GM23338 (cell line): ENCODE data around the gene MXRA8. TPM values are rescaled to one million over a fixed set of nuclear protein-coding genes. Genes with fewer than 3 reads are reported as not detected.

Source experiments
- ATAC-seq: fragments of 200-7000 bp; cut with Tn5 transposase; 3 replicates; pipeline ENCODE4 v1.9.1; 2020
- DNase-seq: peaks from one replicate; pipeline ENCODE4 v3.0.0-alpha.2; 2015; ENCODE audit warnings: low spot score
- H2AFZ ChIP-seq: fragments of 200-600 bp; sonication (generic); 2 replicates; pipeline ENCODE4 v1.8.0; 2016; ENCODE audit warnings: antibody characterized with exemption, mild to moderate bottlenecking, moderate library complexity
- H3F3A ChIP-seq: fragments of 200-600 bp; sonication (generic); replicated peaks from 2 replicates; pipeline ENCODE4 v1.8.0; 2017; ENCODE audit warnings: antibody characterized with exemption, mixed run types, low read depth
- H3K27ac ChIP-seq: fragments of 200-600 bp; sonication (generic); 2 replicates; pipeline ENCODE4 v1.6.1; 2016; ENCODE audit warnings: low read depth
- H3K27me3 ChIP-seq: fragments of 200-600 bp; sonication (generic); 2 replicates; pipeline ENCODE4 v1.8.0; 2016; ENCODE audit warnings: mild to moderate bottlenecking, mixed run types, moderate library complexity; ENCODE audit not compliant: insufficient read depth
- H3K36me3 ChIP-seq: fragments of 200-600 bp; sonication (generic); 2 replicates; pipeline ENCODE4 v1.8.0; 2016; ENCODE audit warnings: mild to moderate bottlenecking; ENCODE audit not compliant: insufficient read depth
- H3K4me1 ChIP-seq: fragments of 200-600 bp; sonication (generic); 2 replicates; pipeline ENCODE4 v1.8.0; 2016; ENCODE audit warnings: mild to moderate bottlenecking, moderate library complexity; ENCODE audit not compliant: insufficient read depth
- H3K4me2 ChIP-seq: fragments of 200-600 bp; sonication (generic); 2 replicates; pipeline ENCODE4 v1.7.1; 2017; ENCODE audit warnings: mixed run types
- H3K4me3 ChIP-seq: fragments of 200-600 bp; sonication (generic); 2 replicates; pipeline ENCODE4 v1.6.1; 2016; ENCODE audit warnings: mixed run types
- H3K79me2 ChIP-seq: fragments of 200-600 bp; sonication (generic); replicated peaks from 2 replicates; pipeline ENCODE4 v1.8.0; 2017; ENCODE audit warnings: mild to moderate bottlenecking; ENCODE audit not compliant: insufficient read depth
- H3K9me2 ChIP-seq: fragments of 200-600 bp; sonication (generic); 2 replicates; pipeline ENCODE4 v1.8.0; 2017; ENCODE audit not compliant: insufficient read depth
- H4K20me1 ChIP-seq: fragments of 200-600 bp; sonication (generic); replicated peaks from 2 replicates; pipeline ENCODE4 v1.8.0; 2017; ENCODE audit warnings: mild to moderate bottlenecking; ENCODE audit not compliant: insufficient read depth
- H3K27ac Mint-ChIP-seq: 2 replicates; pipeline ENCODE4 v1.8.0; 2020; ENCODE audit warnings: inconsistent platforms, mild to moderate bottlenecking, moderate library complexity, mixed read lengths
- H3K27me3 Mint-ChIP-seq: 3 replicates; pipeline ENCODE4 v1.8.0; 2022; ENCODE audit warnings: low read depth, mild to moderate bottlenecking, moderate library complexity, mixed read lengths, inconsistent platforms; ENCODE audit not compliant: insufficient read depth, poor library complexity
- H3K36me3 Mint-ChIP-seq: 3 replicates; pipeline ENCODE4 v1.8.0; 2021; ENCODE audit warnings: low read depth, mild to moderate bottlenecking, inconsistent platforms, moderate library complexity, mixed read lengths
- H3K4me1 Mint-ChIP-seq: 3 replicates; pipeline ENCODE4 v1.8.0; 2020; ENCODE audit warnings: mild to moderate bottlenecking, inconsistent platforms, mixed read lengths
- H3K4me3 Mint-ChIP-seq: 3 replicates; pipeline ENCODE4 v1.8.0; 2021; ENCODE audit warnings: moderate library complexity, mild to moderate bottlenecking, inconsistent platforms, mixed read lengths
- H3K9me3 Mint-ChIP-seq: 3 replicates; pipeline ENCODE4 v1.8.0; 2020; ENCODE audit warnings: moderate library complexity, mild to moderate bottlenecking, inconsistent platforms, mixed read lengths
- POLR2AphosphoS5 ChIP-seq: IDR thresholded peaks from 2 replicates; pipeline ENCODE4 v1.6.1; 2016; ENCODE audit warnings: antibody characterized with exemption, low read depth
- STAT1 ChIP-seq: IDR thresholded peaks from one replicate; pipeline ENCODE4 v1.6.1; 2016; ENCODE audit warnings: antibody characterized with exemption; ENCODE audit not compliant: unreplicated experiment
- polyA plus RNA-seq: library from polyadenylated mRNA; unstranded; fragments of >200 nt; fragmentation: Nextera tagmentation; extraction: Ambion mirVana; gene quantifications from 2 replicates; pipeline ENCODE4 v1.2.1, GENCODE V29; 2016
- total RNA-seq: library from RNA; depleted of rRNA; stranded (reverse); fragments of >200 nt; shearing (Covaris generic); gene quantifications from 2 replicates; pipeline ENCODE4 v1.2.3, GENCODE V29; 2014
- TF ChIP-seq, protein P1 (sequence below): fragments of 250-450 bp; sonication (Bioruptor Pico); IDR thresholded peaks from 2 replicates; pipeline ENCODE4 v1.5.0; 2020; ENCODE audit warnings: mild to moderate bottlenecking, moderate library complexity
- TF ChIP-seq, protein P2 (sequence below): IDR thresholded peaks from 2 replicates; pipeline ENCODE4 v1.6.1; 2016; ENCODE audit warnings: antibody characterized with exemption
- TF ChIP-seq, protein P3 (sequence below): IDR thresholded peaks from one replicate; pipeline ENCODE4 v1.6.1; 2018; ENCODE audit warnings: antibody characterized with exemption; ENCODE audit not compliant: unreplicated experiment

MXRA8 gene
- total and polyA plus RNA-seq, 2 experiments from 2014 or later, result 9.1 to 17.2 TPM

DNA sequence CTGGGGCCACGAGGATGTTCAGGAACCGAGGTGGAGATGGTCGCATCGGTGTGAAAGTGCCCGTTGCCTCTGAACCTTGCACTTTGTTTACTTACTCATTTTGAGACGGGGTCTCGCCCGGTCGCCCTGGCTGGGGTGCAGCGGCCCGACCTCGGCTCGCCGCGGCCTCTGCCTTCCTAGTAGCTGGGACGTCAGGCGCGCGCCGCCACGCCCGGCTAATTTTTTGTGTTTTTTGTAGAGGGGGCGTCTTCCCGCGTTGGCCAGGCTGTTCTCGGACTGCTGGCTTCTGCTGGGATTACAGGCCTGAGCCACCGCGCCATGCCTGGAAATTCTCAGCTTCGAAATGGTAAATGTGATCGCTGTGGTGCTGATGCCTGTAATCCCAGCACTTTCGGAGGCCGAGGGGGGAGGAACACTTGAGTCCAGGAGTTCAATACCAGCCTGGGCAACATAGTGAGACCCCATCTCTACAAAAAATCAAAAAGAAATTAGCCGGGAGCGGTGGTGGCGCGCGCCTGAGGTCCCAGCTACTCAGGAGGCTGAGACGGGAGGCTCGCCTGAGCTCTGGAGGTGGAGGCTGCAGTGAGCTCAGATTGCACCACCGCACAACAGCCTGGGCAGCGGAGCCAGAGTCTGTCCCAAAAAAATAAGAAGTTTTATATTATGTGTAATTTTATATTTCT, 49.4 kb upstream of the MXRA8 start (continued):
- TF ChIP-seq, protein P1, sequence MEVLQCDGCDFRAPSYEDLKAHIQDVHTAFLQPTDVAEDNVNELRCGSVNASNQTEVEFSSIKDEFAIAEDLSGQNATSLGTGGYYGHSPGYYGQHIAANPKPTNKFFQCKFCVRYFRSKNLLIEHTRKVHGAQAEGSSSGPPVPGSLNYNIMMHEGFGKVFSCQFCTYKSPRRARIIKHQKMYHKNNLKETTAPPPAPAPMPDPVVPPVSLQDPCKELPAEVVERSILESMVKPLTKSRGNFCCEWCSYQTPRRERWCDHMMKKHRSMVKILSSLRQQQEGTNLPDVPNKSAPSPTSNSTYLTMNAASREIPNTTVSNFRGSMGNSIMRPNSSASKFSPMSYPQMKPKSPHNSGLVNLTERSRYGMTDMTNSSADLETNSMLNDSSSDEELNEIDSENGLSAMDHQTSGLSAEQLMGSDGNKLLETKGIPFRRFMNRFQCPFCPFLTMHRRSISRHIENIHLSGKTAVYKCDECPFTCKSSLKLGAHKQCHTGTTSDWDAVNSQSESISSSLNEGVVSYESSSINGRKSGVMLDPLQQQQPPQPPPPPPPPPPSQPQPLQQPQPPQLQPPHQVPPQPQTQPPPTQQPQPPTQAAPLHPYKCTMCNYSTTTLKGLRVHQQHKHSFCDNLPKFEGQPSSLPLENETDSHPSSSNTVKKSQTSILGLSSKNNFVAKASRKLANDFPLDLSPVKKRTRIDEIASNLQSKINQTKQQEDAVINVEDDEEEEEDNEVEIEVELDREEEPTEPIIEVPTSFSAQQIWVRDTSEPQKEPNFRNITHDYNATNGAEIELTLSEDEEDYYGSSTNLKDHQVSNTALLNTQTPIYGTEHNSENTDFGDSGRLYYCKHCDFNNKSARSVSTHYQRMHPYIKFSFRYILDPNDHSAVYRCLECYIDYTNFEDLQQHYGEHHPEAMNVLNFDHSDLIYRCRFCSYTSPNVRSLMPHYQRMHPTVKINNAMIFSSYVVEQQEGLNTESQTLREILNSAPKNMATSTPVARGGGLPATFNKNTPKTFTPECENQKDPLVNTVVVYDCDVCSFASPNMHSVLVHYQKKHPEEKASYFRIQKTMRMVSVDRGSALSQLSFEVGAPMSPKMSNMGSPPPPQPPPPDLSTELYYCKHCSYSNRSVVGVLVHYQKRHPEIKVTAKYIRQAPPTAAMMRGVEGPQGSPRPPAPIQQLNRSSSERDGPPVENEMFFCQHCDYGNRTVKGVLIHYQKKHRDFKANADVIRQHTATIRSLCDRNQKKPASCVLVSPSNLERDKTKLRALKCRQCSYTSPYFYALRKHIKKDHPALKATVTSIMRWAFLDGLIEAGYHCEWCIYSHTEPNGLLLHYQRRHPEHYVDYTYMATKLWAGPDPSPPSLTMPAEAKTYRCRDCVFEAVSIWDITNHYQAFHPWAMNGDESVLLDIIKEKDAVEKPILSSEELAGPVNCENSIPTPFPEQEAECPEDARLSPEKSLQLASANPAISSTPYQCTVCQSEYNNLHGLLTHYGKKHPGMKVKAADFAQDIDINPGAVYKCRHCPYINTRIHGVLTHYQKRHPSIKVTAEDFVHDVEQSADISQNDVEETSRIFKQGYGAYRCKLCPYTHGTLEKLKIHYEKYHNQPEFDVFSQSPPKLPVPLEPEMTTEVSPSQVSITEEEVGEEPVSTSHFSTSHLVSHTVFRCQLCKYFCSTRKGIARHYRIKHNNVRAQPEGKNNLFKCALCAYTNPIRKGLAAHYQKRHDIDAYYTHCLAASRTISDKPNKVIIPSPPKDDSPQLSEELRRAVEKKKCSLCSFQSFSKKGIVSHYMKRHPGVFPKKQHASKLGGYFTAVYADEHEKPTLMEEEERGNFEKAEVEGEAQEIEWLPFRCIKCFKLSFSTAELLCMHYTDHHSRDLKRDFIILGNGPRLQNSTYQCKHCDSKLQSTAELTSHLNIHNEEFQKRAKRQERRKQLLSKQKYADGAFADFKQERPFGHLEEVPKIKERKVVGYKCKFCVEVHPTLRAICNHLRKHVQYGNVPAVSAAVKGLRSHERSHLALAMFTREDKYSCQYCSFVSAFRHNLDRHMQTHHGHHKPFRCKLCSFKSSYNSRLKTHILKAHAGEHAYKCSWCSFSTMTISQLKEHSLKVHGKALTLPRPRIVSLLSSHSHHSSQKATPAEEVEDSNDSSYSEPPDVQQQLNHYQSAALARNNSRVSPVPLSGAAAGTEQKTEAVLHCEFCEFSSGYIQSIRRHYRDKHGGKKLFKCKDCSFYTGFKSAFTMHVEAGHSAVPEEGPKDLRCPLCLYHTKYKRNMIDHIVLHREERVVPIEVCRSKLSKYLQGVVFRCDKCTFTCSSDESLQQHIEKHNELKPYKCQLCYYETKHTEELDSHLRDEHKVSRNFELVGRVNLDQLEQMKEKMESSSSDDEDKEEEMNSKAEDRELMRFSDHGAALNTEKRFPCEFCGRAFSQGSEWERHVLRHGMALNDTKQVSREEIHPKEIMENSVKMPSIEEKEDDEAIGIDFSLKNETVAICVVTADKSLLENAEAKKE, result no peak
- no peak for TF ChIP-seq STAT1

DNA sequence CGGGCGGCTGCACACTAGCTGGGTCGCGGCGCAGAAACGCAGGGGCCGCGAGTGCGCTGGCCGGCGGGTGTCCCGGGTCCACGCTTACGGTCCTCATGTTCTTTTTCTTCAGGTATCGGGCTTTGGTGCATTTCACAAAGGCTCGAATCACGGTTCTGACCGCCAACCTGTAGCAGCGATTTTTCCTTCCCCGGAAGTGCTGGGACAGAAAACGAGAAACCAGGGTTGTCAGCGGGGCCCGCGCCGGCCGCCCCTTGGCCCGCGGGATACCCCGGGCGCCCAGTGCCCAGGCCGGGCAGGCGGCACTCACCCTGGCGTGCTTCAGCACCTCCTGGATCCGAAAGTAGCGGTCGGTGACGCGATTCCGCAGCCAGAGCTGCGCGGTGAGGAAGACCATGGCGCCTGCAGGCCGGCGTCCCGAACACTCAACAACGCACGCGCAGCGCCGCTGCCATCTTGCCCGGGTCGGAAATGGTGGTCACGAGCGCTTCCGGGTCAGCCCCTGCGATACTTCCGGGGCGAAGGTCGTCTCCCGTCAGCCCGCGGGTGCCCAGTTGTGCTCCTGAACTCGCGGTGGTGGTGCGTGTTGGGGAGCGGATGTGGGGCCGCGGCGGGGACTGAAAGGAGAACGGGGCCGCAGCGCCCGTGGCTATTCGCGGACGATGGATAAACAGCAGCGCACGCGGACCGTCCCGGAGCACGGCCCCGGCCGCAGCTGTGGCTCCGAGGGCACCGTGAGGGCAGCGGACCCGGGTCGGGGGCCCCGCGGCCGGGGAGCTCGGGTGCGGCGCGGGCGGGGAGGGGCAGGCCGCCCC, 48.7 kb upstream of the MXRA8 start, which contains the start of gene MRPL20:
MRPL20 (minus strand) TSS at position 473 of the 815 bp plus-strand sequence; CDS start at position 397, 76 bp downstream.
- peak; percentile 83 for ATAC-seq
- H2AFZ ChIP-seq, result peak within 1 kb of the TSS; percentile 76; the same call in 1 of the 2 replicates
- peak; percentile 96 for DNase-seq
- H3F3A ChIP-seq, result peaks cover 56% of the 10 kb centered on the region
- no peaks in the 10 kb centered on the region for H3K9me2 ChIP-seq
- peaks cover 9% of the 10 kb centered on the region for H3K9me3 Mint-ChIP-seq
- H3K27ac Mint-ChIP-seq, result peak within 1 kb of the TSS; percentile 91
- peaks cover 25% of the 10 kb centered on the region for H3K27me3 Mint-ChIP-seq
- peaks cover 73% of the 10 kb centered on the region for H3K36me3 Mint-ChIP-seq
- peaks cover 41% of the 10 kb centered on the region for H3K4me1 Mint-ChIP-seq
- peak within 1 kb of the TSS; percentile 98 for H3K4me3 ChIP-seq
- peak within 1 kb of the TSS; percentile 75 for H3K4me2 ChIP-seq
- peaks cover 48% of the 10 kb centered on the region for H3K79me2 ChIP-seq
- peaks cover 39% of the 10 kb centered on the region for H3K4me1 ChIP-seq
- no peaks in the 10 kb centered on the region for H3K27me3 ChIP-seq
- H3K4me3 Mint-ChIP-seq, result peak within 1 kb of the TSS; percentile 93
- H3K27ac ChIP-seq, result peak within 1 kb of the TSS; percentile 100
- peaks cover 32% of the 10 kb centered on the region for H3K36me3 ChIP-seq
- H4K20me1 ChIP-seq, result peaks cover 16% of the 10 kb centered on the region
- TF ChIP-seq, protein P2, sequence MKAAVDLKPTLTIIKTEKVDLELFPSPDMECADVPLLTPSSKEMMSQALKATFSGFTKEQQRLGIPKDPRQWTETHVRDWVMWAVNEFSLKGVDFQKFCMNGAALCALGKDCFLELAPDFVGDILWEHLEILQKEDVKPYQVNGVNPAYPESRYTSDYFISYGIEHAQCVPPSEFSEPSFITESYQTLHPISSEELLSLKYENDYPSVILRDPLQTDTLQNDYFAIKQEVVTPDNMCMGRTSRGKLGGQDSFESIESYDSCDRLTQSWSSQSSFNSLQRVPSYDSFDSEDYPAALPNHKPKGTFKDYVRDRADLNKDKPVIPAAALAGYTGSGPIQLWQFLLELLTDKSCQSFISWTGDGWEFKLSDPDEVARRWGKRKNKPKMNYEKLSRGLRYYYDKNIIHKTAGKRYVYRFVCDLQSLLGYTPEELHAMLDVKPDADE, result peak; percentile 98
- TF ChIP-seq, protein P3, sequence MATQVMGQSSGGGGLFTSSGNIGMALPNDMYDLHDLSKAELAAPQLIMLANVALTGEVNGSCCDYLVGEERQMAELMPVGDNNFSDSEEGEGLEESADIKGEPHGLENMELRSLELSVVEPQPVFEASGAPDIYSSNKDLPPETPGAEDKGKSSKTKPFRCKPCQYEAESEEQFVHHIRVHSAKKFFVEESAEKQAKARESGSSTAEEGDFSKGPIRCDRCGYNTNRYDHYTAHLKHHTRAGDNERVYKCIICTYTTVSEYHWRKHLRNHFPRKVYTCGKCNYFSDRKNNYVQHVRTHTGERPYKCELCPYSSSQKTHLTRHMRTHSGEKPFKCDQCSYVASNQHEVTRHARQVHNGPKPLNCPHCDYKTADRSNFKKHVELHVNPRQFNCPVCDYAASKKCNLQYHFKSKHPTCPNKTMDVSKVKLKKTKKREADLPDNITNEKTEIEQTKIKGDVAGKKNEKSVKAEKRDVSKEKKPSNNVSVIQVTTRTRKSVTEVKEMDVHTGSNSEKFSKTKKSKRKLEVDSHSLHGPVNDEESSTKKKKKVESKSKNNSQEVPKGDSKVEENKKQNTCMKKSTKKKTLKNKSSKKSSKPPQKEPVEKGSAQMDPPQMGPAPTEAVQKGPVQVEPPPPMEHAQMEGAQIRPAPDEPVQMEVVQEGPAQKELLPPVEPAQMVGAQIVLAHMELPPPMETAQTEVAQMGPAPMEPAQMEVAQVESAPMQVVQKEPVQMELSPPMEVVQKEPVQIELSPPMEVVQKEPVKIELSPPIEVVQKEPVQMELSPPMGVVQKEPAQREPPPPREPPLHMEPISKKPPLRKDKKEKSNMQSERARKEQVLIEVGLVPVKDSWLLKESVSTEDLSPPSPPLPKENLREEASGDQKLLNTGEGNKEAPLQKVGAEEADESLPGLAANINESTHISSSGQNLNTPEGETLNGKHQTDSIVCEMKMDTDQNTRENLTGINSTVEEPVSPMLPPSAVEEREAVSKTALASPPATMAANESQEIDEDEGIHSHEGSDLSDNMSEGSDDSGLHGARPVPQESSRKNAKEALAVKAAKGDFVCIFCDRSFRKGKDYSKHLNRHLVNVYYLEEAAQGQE, result peak; percentile 28
- TF ChIP-seq POLR2AphosphoS5, result peak; percentile 98
